HG02610 (cell line): ENCODE results near the gene GPR18.
"Not testable (repeated sequence)": the region's sequence is repeated elsewhere in the genome, so short reads cannot be mapped to it uniquely, and the experiment has no call there.

Experiments
- ATAC-seq: cut with Tn5 transposase; IDR thresholded peaks from one replicate; pipeline ENCODE4 v1.9.1; 2021; ENCODE audit warnings: mild to moderate bottlenecking, moderate library complexity; ENCODE audit not compliant: unreplicated experiment

Gene GPR18

DNA sequence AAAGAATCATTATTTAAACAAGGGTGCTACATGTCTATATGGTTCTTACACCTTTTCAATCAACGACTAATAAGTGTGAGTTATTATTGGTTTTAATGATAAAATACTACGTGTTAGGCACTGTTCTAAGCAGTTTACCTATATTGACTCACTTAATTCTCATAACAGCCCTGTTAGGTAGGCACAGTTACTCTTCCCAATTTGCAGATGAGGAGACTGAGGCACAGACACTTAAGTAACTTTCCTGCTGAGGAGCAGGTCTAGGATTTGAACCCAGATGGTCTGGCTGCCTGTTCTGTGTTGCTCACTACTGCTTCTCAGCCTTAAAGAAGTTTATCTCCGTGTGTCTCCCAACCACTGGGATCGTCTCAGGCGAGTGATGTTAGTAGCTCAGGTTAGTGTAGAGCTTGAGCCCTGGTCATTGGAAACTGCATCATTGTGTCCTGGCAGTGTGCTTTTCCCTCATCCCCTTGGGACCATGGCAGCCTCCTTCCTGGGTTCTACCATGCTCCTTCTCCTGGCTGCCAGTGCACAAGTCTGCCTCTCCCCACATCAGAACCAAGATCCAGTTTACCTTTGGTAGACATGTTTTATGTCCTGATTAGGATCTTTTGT, 46.7 kb downstream of the GPR18 start:
- no peak for ATAC-seq

- not testable (repeated sequence) for ATAC-seq
Measured at GRCh38 chr13:99210627-99211026, 47.6 kb downstream of the GPR18 start.

GRCh38 chr13:99208845-99209527, 49.2 kb downstream of the GPR18 start:
- no peak for ATAC-seq

DNA sequence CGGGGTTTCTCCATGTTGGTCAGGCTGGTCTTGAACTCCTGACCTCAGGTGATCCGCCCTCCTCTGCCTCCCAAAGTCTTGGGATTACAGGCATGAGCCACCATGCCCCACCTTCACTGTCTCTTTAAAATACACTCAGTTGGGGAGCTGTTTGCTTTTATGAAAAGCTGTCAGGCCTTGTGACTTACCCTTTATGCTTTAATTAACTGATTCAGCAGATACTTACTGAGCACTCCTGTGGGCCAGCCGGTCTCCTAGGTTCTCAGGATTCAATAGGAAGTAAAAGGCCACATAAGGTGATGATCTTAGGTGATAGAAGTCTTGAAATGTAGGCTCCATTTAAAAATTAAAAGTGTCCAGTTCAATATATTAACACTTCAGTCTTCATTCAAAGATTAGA, 50.0 kb downstream of the GPR18 start:
- ATAC-seq: no peak

GRCh38 chr13:99207511-99207910, 50.7 kb downstream of the GPR18 start:
- ATAC-seq: no peak

DNA sequence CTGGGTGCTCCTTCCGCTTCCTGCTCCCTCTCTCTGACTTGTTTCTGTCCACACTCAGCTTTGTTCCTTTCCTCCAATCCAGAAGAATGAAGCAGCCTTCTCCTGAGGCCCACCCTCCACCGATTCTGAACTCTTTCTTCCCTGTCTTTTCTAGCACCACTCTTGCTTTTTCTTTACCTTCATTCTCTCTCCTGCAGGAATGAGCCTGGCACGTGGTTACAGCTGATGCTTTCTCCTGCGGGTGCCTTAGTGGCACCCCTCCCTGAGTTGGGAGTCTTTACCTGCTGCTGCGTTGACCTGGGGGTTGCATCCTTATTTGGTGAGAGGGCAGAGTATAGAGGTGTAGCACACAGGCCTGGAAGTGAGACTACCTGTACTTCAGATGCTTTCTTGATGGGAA, 51.3 kb downstream of the GPR18 start:
- no peak for ATAC-seq

DNA sequence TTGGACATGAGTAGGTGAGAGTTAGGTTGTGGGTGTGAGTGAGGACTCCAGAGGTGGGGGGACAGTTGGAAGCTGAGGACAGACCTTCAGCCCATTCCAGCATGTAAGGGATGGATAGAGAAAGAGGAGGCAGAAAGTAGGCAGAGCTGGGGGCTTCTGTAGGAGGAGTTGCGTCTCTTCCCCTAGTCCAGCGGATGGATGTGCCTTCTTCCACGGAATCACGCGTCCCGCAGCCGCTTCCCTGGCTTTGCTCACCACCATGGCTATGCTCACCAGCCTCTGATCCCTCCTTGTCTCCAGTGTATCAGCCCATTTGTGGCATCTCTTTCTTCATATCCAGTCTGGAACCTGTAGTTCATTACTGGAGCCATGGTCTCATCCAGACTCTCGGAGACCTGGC, 52.0 kb downstream of the GPR18 start:
- no peak for ATAC-seq

DNA sequence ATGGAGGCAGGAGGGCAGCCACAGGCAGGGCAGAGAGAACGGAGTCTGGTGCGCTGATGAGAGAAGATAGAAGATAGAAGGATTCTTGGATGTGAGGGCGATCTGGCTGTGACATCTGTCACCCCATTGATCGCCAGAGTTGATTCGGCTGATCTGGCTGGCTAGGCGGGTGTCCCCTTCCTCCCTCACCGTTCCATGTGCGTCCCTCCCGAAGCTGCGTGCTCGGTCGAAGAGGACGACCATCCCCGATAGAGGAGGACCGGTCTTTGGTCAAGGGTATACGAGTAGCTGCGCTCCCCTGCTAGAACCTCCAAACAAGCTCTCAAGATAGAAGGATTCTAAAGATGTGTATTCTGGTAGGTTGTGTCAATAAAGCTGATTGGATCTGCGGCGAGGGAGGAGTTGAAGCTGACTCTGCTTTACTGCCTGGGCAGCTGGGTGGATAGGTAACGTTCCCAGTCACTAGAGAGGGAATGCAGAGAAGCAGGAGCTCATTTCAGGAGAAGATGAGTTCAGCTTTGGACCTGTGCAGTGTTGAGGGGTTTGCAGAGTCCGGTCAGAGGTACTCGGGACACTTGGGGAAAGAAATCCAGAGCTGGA, 52.5 kb downstream of the GPR18 start:
- ATAC-seq: no peak
